H54 (cell line): ENCODE data around the gene RNF17.

Experiments
- DNase-seq: peaks from one replicate; pipeline ENCODE4 v3.0.0; 2011; ENCODE audit warnings: low spot score, mixed read lengths; ENCODE audit not compliant: insufficient read length
- FAIRE-seq: peaks from 3 replicates; lab custom pipeline; 2011; peaks lifted over from hg19 to GRCh38; lab: Jason Lieb, UNC
- POLR2A ChIP-seq: IDR thresholded peaks from 2 replicates; pipeline ENCODE4 v1.6.1; 2011; ENCODE audit warnings: low read depth, mild to moderate bottlenecking, low read length

The RNF17 gene

DNA sequence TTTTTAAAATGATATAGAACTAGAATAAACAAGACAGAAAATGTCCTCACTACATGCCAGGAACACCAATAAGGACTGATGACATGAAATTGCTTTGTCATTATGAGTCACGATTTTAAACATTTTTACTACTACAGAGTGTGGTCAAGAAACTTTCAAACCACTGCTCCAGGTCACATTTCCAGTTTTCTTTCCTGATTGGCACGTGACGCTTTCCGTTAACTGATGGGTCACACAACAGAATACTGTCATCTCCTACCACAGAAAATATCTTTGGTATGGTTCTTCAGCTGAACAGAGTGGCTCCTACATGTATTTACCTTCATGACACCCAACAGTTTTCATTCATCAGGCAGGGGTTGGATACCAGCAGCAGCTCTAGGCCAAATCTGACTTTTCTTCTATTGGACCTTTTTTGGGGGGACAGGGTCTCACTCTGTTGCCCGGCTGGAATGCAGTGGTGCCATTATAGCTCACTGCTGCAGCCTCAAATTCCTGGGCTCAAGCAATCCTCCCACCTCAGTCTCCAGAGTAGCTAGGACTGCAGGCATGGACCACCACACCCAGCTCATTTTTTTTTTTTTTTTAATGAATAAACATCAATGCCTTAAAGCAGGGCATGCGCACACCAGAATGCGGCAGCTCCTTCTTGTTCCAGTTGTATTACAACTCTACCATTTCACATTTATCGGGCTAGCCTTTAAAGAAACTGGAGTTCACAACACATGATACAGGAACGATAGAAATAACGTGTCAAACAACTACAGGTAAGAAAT lies 147.4 kb downstream of the RNF17 start:
- FAIRE-seq: peak; percentile 90
- DNase-seq: peak; percentile 7
- TF ChIP-seq POLR2A: no peak

DNA sequence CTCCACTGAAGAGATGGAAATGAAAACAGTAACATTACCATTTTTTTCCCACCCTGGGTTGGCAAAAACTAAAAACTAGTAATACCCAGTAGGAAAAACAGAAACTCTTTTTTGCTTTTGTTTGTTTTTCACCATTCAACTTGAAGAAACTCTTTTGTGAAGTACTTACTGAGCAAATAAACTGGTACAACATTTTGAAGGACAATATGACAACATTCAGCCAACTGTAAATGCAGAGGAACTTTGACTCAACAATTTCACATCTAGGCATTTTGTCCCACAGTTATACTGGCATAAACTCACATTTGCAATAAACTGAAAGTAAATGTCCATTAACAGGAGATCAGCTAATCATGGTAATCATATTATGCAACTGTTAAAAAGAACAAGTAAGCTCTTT lies 152.5 kb downstream of the RNF17 start:
- FAIRE-seq: no peak
- DNase-seq: no peak
- TF ChIP-seq POLR2A: no peak

DNA sequence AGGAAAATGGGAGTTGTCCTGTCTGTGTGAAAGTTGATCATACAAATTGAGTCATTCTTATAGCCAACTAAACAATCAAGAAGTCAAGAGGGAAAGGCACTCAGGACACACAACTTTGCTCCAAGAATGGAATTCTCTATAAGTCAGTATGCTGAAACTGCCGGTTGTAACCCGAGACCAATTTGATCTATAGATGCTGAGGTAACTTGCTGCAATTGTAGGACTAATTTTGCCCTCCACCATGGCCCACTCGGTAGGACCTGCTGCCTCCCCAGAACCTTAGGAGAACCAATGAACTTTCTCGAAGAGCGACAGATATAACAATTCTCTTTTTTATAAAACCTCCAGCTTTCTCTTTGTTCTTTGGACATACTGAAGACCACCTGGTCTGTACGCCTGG lies 157.0 kb downstream of the RNF17 start:
- no peak for TF ChIP-seq POLR2A
- DNase-seq (no peak), FAIRE-seq (no peak)

- no peak for FAIRE-seq
- no peak for DNase-seq
- no peak for TF ChIP-seq POLR2A
Observed at GRCh38 chr13:24921881-24922280, 157.9 kb downstream of the RNF17 start.

DNA sequence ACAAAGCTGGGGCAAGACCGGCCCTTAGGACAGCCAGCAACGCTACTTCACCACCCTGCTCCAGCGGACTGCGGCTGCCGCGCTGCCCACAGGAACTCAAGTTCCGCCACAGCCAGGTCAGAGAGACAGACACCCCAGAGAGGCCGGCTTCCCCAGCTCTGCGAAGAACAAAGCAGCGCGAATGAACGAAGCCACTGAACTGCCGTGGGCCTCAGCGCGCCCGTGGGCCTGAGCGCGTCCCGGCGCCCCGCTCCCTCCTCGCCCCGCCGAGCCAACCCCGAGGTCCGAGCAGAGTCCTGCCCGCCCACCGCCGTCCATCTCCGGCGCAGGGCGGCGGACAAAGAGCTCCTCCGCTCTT lies 158.4 kb downstream of the RNF17 start:
- FAIRE-seq: no peak
- TF ChIP-seq POLR2A: no peak
- DNase-seq: no peak

- FAIRE-seq (peak; percentile 91), DNase-seq (peak; percentile 76)
- TF ChIP-seq POLR2A: peak; percentile 72
Observed at GRCh38 chr13:24922745-24923591, 159.0 kb downstream of the RNF17 start.

GRCh38 chr13:24925318-24926231 lies 161.6 kb downstream of the RNF17 start:
- DNase-seq: no peak
- no peak for TF ChIP-seq POLR2A
- no peak for FAIRE-seq

- no peak for DNase-seq
- no peak for TF ChIP-seq POLR2A
- FAIRE-seq: no peak
Observed at GRCh38 chr13:24927810-24928404, 163.9 kb downstream of the RNF17 start.

GRCh38 chr13:24929196-24929595 lies 165.2 kb downstream of the RNF17 start:
- DNase-seq (no peak), FAIRE-seq (no peak)
- no peak for TF ChIP-seq POLR2A
